Right lobe of liver (tissue), 6 donors: ENCODE data around the gene CTIF. TPM values are rescaled to one million over a fixed set of nuclear protein-coding genes. Genes with fewer than 3 reads are reported as not detected.
A peak's percentile ranks its signal among the peaks of the same experiment; 100 is the strongest.

Source experiments
- ATAC-seq, 4 donors: fragments of 200-7000 bp; cut with Tn5 transposase; one replicate each; pipeline ENCODE4 v1.9.1; 2020; ENCODE audit warnings: mild to moderate bottlenecking in 4 of 4, moderate library complexity in 4 of 4
- DNase-seq, 3 donors: peaks; one replicate each; pipeline ENCODE4 v3.0.0-alpha.2; 2020
- H3K27ac ChIP-seq, 3 donors: fragments of 200-600 bp; one replicate each; pipeline ENCODE4 v1.8.0; 2022
- H3K27me3 ChIP-seq, 2 donors: fragments of 200-600 bp; one replicate each; pipeline ENCODE4 v1.8.0; 2022
- H3K36me3 ChIP-seq, 4 donors: fragments of 200-600 bp; sonication (generic) in 1 of 4; one replicate each; pipeline versions ENCODE4 v1.5.1 to v1.8.0; 2017 to 2022; ENCODE audit warnings: control low read depth in 1 of 4
- H3K4me1 ChIP-seq, 4 donors: fragments of 200-600 bp; sonication (generic) in 1 of 4; one replicate each; pipeline versions ENCODE4 v1.5.1 to v1.8.0; 2017 to 2022; ENCODE audit warnings: control low read depth in 1 of 4
- H3K4me3 ChIP-seq, 3 donors: fragments of 200-600 bp; one replicate each; pipeline ENCODE4 v1.8.0; 2022
- H3K9me3 ChIP-seq, 4 donors: fragments of 200-600 bp; sonication (generic) in 1 of 4; one replicate each; pipeline versions ENCODE4 v1.5.1 to v1.8.0; 2017 to 2022; ENCODE audit warnings: control low read depth in 1 of 4
- POLR2A ChIP-seq: fragments of 450-650 bp; IDR thresholded peaks from one replicate; pipeline ENCODE4 v1.6.1; 2017; ENCODE audit warnings: antibody characterized with exemption, mild to moderate bottlenecking
- WGBS: methylation state at CpG from one replicate; pipeline ENCODE4 v1.1.6; 2018; ENCODE audit warnings: low coverage, low lambda C conversion rate; ENCODE audit not compliant: insufficient coverage; ENCODE audit errors: missing lambda C conversion rate; 5-methylcytosine and 5-hydroxymethylcytosine counted together
- intact Hi-C, 2 donors: fragments of 100-400 bp; cut with DNase I; formaldehyde crosslinking; loops; one replicate each; pipeline versions ENCODE4 v1.11.2 to v1.14.1; 2022
- total RNA-seq, 6 experiments: library from RNA; depleted of rRNA in 2 of 6; stranded (reverse); fragments of >200 nt in 2 of 6; fragmentation: NEBNext Ultra II Directional in 3 of 6; extraction: Animal tissue kit (Norgen Biotek cat#: 25700) in 3 of 6; gene quantifications; one replicate each; pipeline versions ENCODE4 v1.1.0 to v1.2.4, GENCODE V29; 2016 to 2023
- TF ChIP-seq, protein P1 (sequence below), 4 donors: fragments of 200-600 bp in 3 of 4; fragments of 450-650 bp in 1 of 4; IDR thresholded peaks; one replicate each; pipeline versions ENCODE4 v1.5.1 to v1.8.0; 2016 to 2022; ENCODE audit warnings: antibody characterized with exemption in 4 of 4, mild to moderate bottlenecking in 2 of 4
- donor health status: DM: no; HTN: yes; CAD: no.
- donor health status: DM: no; HTN: no; CAD: no.
- donor health status: DM: no; HTN: no; CAD: no.
- donor health status: DM: no; HTN: yes; CAD: no.
- donor health status: DM: no; HTN: yes; CAD: no.

The CTIF gene
- total RNA-seq, 6 experiments from 2014 or later, result 29.0 to 60.6 (median 43.1) TPM

DNA sequence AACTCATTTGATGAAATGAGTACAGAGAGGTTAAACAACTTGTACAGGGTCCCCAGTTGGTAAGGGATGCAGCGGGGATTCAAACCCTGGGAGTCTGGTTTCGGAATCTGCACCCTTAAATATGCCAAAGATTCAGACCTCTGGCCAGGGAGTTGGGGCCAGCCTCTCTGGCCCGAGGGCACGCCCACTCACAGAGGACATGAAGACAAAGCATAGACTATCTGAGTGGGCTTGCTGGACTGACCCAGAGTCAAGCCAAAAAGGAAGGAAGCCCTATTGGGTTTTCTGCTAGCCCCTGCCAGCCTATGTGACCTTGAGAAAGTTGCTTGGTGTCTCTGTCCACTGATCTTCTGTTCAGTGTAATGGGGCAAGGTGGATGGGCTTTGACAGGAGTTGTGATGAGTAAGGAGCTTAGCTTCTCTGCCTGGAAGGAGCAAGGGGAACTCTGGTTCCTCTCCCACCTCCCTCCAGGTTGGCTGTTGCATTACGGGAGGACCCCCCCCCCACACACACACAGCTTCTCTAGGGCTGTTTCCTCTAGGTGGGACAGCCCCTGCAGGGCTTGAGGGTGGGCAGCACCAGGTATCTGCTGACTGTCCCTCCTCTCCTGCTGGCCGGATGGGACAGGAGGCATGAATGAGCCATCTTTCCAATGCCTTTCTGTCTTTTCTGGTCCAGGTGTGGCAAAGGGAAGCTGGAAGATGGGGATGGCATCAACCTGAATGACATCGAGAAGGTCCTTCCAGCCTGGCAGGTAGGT, 131.3 kb downstream of the CTIF start:
- WGBS, result 94% methylated on average over 2 of the region's 7 CpGs
- DNase-seq (peak in 1 of 3 donors; percentile 38), ATAC-seq (no peak)
- Histone ChIP-seq H3K27me3 (no peaks in the 10 kb centered on the region), H3K4me1 (peaks cover 0 to 53% (median 26%) of the 10 kb centered on the region in 4 donors), H3K4me3 (no peak overlapping the region), H3K9me3 (no peaks in the 10 kb centered on the region), H3K36me3 (peaks cover 0 to 14% (median 6%) of the 10 kb centered on the region in 4 donors), H3K27ac (peak overlapping the region in 1 of 3 donors; percentile 16)
- intact Hi-C loops, result loop anchor here (5.0 to 10.0 kb wide), 4 partner anchors 125 to 745 kb away; no protein-coding TSS in a partner anchor
- no peak for TF ChIP-seq POLR2A
- TF ChIP-seq, protein P1, sequence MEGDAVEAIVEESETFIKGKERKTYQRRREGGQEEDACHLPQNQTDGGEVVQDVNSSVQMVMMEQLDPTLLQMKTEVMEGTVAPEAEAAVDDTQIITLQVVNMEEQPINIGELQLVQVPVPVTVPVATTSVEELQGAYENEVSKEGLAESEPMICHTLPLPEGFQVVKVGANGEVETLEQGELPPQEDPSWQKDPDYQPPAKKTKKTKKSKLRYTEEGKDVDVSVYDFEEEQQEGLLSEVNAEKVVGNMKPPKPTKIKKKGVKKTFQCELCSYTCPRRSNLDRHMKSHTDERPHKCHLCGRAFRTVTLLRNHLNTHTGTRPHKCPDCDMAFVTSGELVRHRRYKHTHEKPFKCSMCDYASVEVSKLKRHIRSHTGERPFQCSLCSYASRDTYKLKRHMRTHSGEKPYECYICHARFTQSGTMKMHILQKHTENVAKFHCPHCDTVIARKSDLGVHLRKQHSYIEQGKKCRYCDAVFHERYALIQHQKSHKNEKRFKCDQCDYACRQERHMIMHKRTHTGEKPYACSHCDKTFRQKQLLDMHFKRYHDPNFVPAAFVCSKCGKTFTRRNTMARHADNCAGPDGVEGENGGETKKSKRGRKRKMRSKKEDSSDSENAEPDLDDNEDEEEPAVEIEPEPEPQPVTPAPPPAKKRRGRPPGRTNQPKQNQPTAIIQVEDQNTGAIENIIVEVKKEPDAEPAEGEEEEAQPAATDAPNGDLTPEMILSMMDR (IDR thresholded peaks at IDR 0.05), result no peak

- Histone ChIP-seq H3K9me3 (no peaks in the 10 kb centered on the region), H3K36me3 (peaks cover 0 to 12% (median 2%) of the 10 kb centered on the region in 4 donors), H3K4me3 (no peak overlapping the region), H3K4me1 (peaks cover 0 to 60% (median 32%) of the 10 kb centered on the region in 4 donors), H3K27me3 (no peaks in the 10 kb centered on the region), H3K27ac (peak overlapping the region in 1 of 3 donors; percentile 16)
- TF ChIP-seq, protein P1 (IDR thresholded peaks at IDR 0.05), result peak in 2 of 4 donors; percentile 6 to 16
- no peak for TF ChIP-seq POLR2A
- DNase-seq, result peak in 1 of 3 donors; percentile 78
- intact Hi-C loops, result loop anchor here (10.0 kb wide), 2 partner anchors 374 to 744 kb away; no protein-coding TSS in a partner anchor
- peak; percentile 7 to 45 (median 29) for ATAC-seq
- WGBS, result 42% methylated on average over 3 of the region's 4 CpGs
Measured at GRCh38 chr18:48670751-48671560, 132.1 kb downstream of the CTIF start.

GRCh38 chr18:48671561-48671945, 132.7 kb downstream of the CTIF start:
- no peak for DNase-seq
- no peak for TF ChIP-seq POLR2A
- TF ChIP-seq, protein P1 (IDR thresholded peaks at IDR 0.05), result no peak
- no peak overlapping the region for H3K4me3 ChIP-seq
- 100% methylated on average over 1 of the region's 1 CpG for WGBS
- no peak for ATAC-seq
- H3K27me3 ChIP-seq, result no peaks in the 10 kb centered on the region
- no peaks in the 10 kb centered on the region for H3K9me3 ChIP-seq
- H3K4me1 ChIP-seq, result peaks cover 0 to 66% (median 35%) of the 10 kb centered on the region in 4 donors
- intact Hi-C loops, result loop anchor here (10.0 kb wide), 2 partner anchors 373 to 743 kb away; no protein-coding TSS in a partner anchor
- H3K27ac ChIP-seq, result no peak overlapping the region
- H3K36me3 ChIP-seq, result peaks cover 0 to 6% (median 2%) of the 10 kb centered on the region in 4 donors

GRCh38 chr18:48672671-48673340, 134.0 kb downstream of the CTIF start:
- peak in 1 of 3 donors; percentile 50 for DNase-seq
- H3K36me3 ChIP-seq, result peaks cover 0 to 4% (median 0%) of the 10 kb centered on the region in 4 donors
- no peak overlapping the region for H3K4me3 ChIP-seq
- H3K9me3 ChIP-seq, result no peaks in the 10 kb centered on the region
- no peak for TF ChIP-seq POLR2A
- TF ChIP-seq, protein P1 (IDR thresholded peaks at IDR 0.05), result no peak
- ATAC-seq, result no peak
- intact Hi-C loops, result loop anchor here (10.0 kb wide), 2 partner anchors 372 to 742 kb away; no protein-coding TSS in a partner anchor
- WGBS, result 71% methylated on average over 5 of the region's 6 CpGs
- peaks cover 0 to 72% (median 36%) of the 10 kb centered on the region in 4 donors for H3K4me1 ChIP-seq
- no peaks in the 10 kb centered on the region for H3K27me3 ChIP-seq
- peak overlapping the region in 1 of 3 donors; percentile 61 for H3K27ac ChIP-seq
